ENCODE results near the gene ELMOD1. TPM values are rescaled to one million over a fixed set of nuclear protein-coding genes. Genes with fewer than 3 reads are reported as not detected.

Gene ELMOD1
- total and polyA plus RNA-seq, 2 donors from 2014 or later = 0.47 to 2.6 TPM

DNA sequence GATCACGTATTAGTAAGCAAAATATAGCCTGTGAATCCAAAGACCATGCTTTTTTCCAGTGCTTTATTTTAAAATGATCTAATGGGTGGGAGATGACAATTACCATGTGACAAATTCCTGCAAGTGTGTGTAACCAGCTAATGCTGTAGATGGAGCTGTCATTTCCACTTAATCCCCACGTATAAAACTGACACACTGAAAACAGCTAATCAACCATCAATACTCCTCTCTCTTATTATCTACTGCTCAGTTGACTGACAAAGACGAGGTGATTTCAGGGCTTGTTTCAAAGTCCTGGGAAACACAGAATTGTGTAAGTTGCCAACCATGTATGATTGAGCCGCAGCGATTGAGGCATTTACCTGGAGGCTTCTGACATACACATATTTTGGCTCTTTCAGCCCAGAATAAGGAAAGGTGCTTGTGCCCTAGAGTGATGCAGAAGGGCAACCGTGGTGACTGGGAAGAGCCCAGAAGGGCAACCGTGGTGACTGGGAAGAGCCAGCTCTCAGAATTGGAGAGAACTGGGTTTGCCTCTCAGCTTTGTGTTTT is 111.2 kb downstream of the ELMOD1 start:
- Histone ChIP-seq H3K9me3 (ENCODE audit: control insufficient read depth in 2 of 3, insufficient read depth in 1 of 3, low read length in 3 of 3) (no peaks in the 10 kb centered on the region), H3K4me1 (ENCODE audit: control insufficient read depth in 2 of 3, insufficient read depth in 2 of 3, low read depth in 1 of 3, low read length in 3 of 3) (no peaks in the 10 kb centered on the region), H3K27ac (ENCODE audit: low read depth in 2 of 2, low read length in 2 of 2) (no peak overlapping the region), H3K4me3 (ENCODE audit: low read length in 3 of 3) (no peak overlapping the region), H3K36me3 (ENCODE audit: control insufficient read depth in 2 of 3, insufficient read depth in 3 of 3, low read length in 3 of 3) (no peaks in the 10 kb centered on the region), H3K27me3 (ENCODE audit: control insufficient read depth, insufficient read depth, low read length) (no peaks in the 10 kb centered on the region), H3K9ac (ENCODE audit: low read length in 3 of 3) (no peak overlapping the region)
- intact Hi-C loops (cut with DNase I) = no loop called here
- DNase-seq (no peak), FAIRE-seq (no peak)
- TF ChIP-seq CTCF (IDR thresholded peaks at IDR 0.05; ENCODE audit: borderline replicate concordance, extremely low read depth, insufficient read depth) = no peak

GRCh38 chr11:107702723-107703122 is 111.8 kb downstream of the ELMOD1 start:
- FAIRE-seq = no peak
- intact Hi-C loops (cut with DNase I) = no loop called here

DNA sequence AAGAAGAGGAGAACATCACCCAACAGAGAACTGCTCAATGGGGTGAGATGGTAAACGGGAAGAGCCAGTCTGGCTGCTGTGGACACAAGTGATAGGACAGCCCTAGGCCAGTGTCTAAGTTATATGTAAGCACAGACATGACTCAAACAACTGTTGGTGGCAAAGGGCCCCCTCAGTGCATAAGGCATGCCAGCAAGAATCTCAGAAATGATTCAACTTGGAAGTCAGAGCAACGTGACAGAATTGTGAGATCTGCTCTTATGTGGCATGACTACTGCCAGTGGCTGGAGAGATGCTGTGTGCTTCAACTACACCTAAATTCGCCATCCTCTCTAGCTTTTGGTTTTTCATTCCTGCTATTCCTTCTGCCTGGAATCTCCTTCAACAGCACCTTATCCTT is 113.5 kb downstream of the ELMOD1 start:
- intact Hi-C loops (cut with DNase I) = no loop called here
- DNase-seq (no peak), FAIRE-seq (no peak)
- H3K9ac ChIP-seq (ENCODE audit: low read length in 3 of 3) = no peak overlapping the region
- H3K9me3 ChIP-seq (ENCODE audit: control insufficient read depth in 2 of 3, insufficient read depth in 1 of 3, low read length in 3 of 3) = no peaks in the 10 kb centered on the region
- H3K27ac ChIP-seq (ENCODE audit: low read depth in 2 of 2, low read length in 2 of 2) = no peak overlapping the region
- H3K4me3 ChIP-seq (ENCODE audit: low read length in 3 of 3) = no peak overlapping the region
- no peak for TF ChIP-seq CTCF (IDR thresholded peaks at IDR 0.05; ENCODE audit: borderline replicate concordance, extremely low read depth, insufficient read depth)
- no peaks in the 10 kb centered on the region for H3K36me3 ChIP-seq (ENCODE audit: control insufficient read depth in 2 of 3, insufficient read depth in 3 of 3, low read length in 3 of 3)
- H3K4me1 ChIP-seq (ENCODE audit: control insufficient read depth in 2 of 3, insufficient read depth in 2 of 3, low read depth in 1 of 3, low read length in 3 of 3) = no peaks in the 10 kb centered on the region
- no peaks in the 10 kb centered on the region for H3K27me3 ChIP-seq (ENCODE audit: control insufficient read depth, insufficient read depth, low read length)

More at GRCh38 chr11:107702723-107703122, 111.8 kb downstream of the ELMOD1 start:
- no peak overlapping the region for H3K27ac ChIP-seq (ENCODE audit: low read depth in 2 of 2, low read length in 2 of 2)
- H3K9ac ChIP-seq (ENCODE audit: low read length in 3 of 3) = no peak overlapping the region
- no peak for DNase-seq
- no peaks in the 10 kb centered on the region for H3K4me1 ChIP-seq (ENCODE audit: control insufficient read depth in 2 of 3, insufficient read depth in 2 of 3, low read depth in 1 of 3, low read length in 3 of 3)
- no peak for TF ChIP-seq CTCF (IDR thresholded peaks at IDR 0.05; ENCODE audit: borderline replicate concordance, extremely low read depth, insufficient read depth)
- H3K36me3 ChIP-seq (ENCODE audit: control insufficient read depth in 2 of 3, insufficient read depth in 3 of 3, low read length in 3 of 3) = no peaks in the 10 kb centered on the region
- no peaks in the 10 kb centered on the region for H3K27me3 ChIP-seq (ENCODE audit: control insufficient read depth, insufficient read depth, low read length)
- H3K4me3 ChIP-seq (ENCODE audit: low read length in 3 of 3) = no peak overlapping the region
- H3K9me3 ChIP-seq (ENCODE audit: control insufficient read depth in 2 of 3, insufficient read depth in 1 of 3, low read length in 3 of 3) = no peaks in the 10 kb centered on the region

DNA sequence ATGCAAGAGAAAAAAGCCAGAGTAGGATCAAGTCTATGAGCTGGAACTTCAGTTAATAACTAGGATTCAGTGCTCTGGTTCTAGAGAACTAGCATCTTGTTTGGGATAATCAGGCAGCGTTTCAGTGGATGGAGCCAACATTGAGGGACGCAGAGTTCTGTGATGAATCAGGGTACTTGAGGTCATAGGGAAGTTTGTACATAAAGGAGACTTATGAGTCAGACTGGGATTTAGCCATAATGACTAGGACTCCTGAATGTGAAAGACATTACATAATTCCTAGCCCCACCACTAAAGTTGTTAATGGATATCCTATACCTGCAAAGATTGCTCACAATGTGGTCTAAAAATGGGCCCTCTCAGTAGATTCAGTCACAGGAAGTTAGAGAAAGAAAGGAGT is 114.1 kb downstream of the ELMOD1 start:
- FAIRE-seq = no peak
- intact Hi-C loops (cut with DNase I) = no loop called here
- no peaks in the 10 kb centered on the region for H3K36me3 ChIP-seq (ENCODE audit: control insufficient read depth in 2 of 3, insufficient read depth in 3 of 3, low read length in 3 of 3)

More for the DNA sequence above, 114.1 kb downstream of the ELMOD1 start:
- Histone ChIP-seq H3K4me1 (ENCODE audit: control insufficient read depth in 2 of 3, insufficient read depth in 2 of 3, low read depth in 1 of 3, low read length in 3 of 3) (no peaks in the 10 kb centered on the region), H3K9me3 (ENCODE audit: control insufficient read depth in 2 of 3, insufficient read depth in 1 of 3, low read length in 3 of 3) (no peaks in the 10 kb centered on the region), H3K27ac (ENCODE audit: low read depth in 2 of 2, low read length in 2 of 2) (no peak overlapping the region), H3K4me3 (ENCODE audit: low read length in 3 of 3) (no peak overlapping the region), H3K9ac (ENCODE audit: low read length in 3 of 3) (no peak overlapping the region), H3K27me3 (ENCODE audit: control insufficient read depth, insufficient read depth, low read length) (no peaks in the 10 kb centered on the region)
- TF ChIP-seq CTCF (IDR thresholded peaks at IDR 0.05; ENCODE audit: borderline replicate concordance, extremely low read depth, insufficient read depth) = no peak
- DNase-seq = no peak

Data from kidney (tissue), 14 donors.